ENCODE measurements around the gene R3HDM4.
A peak's percentile ranks its signal among the peaks of the same experiment; 100 is the strongest.

The R3HDM4 gene

DNA sequence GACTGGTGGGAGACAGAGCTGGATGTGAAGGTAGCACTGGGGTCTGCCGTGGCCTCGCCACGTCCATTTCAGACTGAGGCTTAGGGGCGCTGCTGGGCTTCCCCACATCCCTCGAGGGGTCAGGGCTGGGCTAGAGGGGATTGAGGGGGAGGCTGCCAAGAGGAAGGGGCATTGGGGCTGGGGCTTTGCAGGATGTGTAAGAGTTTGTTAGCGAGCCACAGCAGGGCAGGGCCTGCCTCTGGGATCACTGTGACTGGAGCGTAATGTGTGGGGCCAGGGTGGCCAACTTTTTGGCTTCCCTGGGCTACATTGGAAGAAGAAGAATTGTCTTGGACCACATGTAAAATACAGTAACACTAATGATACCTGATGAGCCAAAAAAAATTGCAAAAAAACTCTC lies 26.9 kb upstream of the R3HDM4 start:
- Histone ChIP-seq H3K4me2 (ENCODE audit: low read length) (no peak overlapping the region), H3K27me3 (ENCODE audit: control insufficient read depth, insufficient read depth, low read length) (no peaks in the 10 kb centered on the region), H3K79me2 (peaks cover 54% of the 10 kb centered on the region), H3K27ac (peak overlapping the region; percentile 91), H3K36me3 (ENCODE audit: control insufficient read depth, insufficient read depth, low read length) (no peaks in the 10 kb centered on the region), H3K4me1 (peaks cover 18% of the 10 kb centered on the region), H3K9ac (no peak overlapping the region), H2AFZ (no peak overlapping the region), H3K4me3 (ENCODE audit: low read depth, low read length) (no peak overlapping the region), H3K9me3 (ENCODE audit: control insufficient read depth, low read length) (no peaks in the 10 kb centered on the region)
- TF ChIP-seq CTCF (IDR thresholded peaks at IDR 0.05), result no peak

DNA sequence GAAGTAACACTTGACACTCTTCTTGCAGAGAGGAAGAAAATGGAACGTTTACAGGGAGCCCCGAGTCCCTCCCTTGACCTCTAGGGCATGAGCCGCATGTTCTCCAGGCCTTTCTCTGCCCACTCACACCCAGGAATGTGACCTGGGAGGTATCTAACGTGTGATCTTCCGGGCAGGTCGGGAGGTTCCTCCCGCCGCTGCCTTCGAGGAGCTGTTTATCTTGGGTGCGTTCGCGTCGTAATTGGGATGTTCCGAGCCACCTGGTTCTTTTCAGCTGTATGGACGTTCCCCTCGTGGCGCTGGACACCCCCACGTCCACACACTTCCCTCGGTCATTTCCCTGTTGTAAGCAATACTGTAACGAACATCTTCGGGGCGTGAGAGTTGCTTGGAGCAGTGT lies 26.4 kb upstream of the R3HDM4 start:
- no peaks in the 10 kb centered on the region for H3K27me3 ChIP-seq (ENCODE audit: control insufficient read depth, insufficient read depth, low read length)

GRCh38 chr19:938233-938923 lies 25.4 kb upstream of the R3HDM4 start:
- no peak overlapping the region for H3K27ac ChIP-seq
- no peaks in the 10 kb centered on the region for H3K27me3 ChIP-seq (ENCODE audit: control insufficient read depth, insufficient read depth, low read length)
- H3K4me1 ChIP-seq, result peaks cover 33% of the 10 kb centered on the region
- H3K9me3 ChIP-seq (ENCODE audit: control insufficient read depth, low read length), result no peaks in the 10 kb centered on the region
- peaks cover 42% of the 10 kb centered on the region for H3K79me2 ChIP-seq
- H3K36me3 ChIP-seq (ENCODE audit: control insufficient read depth, insufficient read depth, low read length), result no peaks in the 10 kb centered on the region
- no peak overlapping the region for H3K9ac ChIP-seq
- no peak overlapping the region for H3K4me2 ChIP-seq (ENCODE audit: low read length)
- no peak overlapping the region for H3K4me3 ChIP-seq (ENCODE audit: low read depth, low read length)
- H2AFZ ChIP-seq, result no peak overlapping the region
- no peak for TF ChIP-seq CTCF (IDR thresholded peaks at IDR 0.05)

More for the DNA sequence above, 26.4 kb upstream of the R3HDM4 start:
- Histone ChIP-seq H3K9ac (no peak overlapping the region), H3K9me3 (ENCODE audit: control insufficient read depth, low read length) (no peaks in the 10 kb centered on the region), H3K79me2 (peaks cover 51% of the 10 kb centered on the region), H3K27ac (no peak overlapping the region), H3K4me1 (peaks cover 23% of the 10 kb centered on the region), H3K4me3 (ENCODE audit: low read depth, low read length) (no peak overlapping the region), H3K36me3 (ENCODE audit: control insufficient read depth, insufficient read depth, low read length) (no peaks in the 10 kb centered on the region), H2AFZ (no peak overlapping the region), H3K4me2 (ENCODE audit: low read length) (no peak overlapping the region)
- TF ChIP-seq CTCF (IDR thresholded peaks at IDR 0.05), result no peak

DNA sequence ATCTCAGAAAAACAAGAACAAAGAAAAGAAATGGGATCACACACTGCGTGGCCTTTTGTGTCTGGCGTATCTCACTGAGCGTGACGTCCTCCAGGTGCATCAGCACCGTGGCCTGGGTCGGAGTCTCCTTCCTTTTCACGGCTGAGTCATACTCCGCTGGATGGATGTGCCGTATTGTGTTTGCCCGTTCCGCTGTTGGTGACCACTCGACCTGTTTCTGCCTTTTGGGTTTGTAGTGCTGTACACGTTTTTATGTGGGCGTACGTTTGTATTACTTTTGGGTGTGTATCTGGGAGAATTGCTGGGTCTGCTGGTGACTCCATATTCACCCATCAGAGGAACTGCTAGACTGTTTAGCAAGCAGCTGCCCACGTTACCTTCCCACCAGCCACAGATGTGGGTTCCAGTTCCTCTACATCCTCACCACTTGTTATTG lies 24.3 kb upstream of the R3HDM4 start:
- no peak overlapping the region for H3K9ac ChIP-seq
- H2AFZ ChIP-seq, result no peak overlapping the region
- H3K9me3 ChIP-seq (ENCODE audit: control insufficient read depth, low read length), result no peaks in the 10 kb centered on the region
- H3K4me2 ChIP-seq (ENCODE audit: low read length), result no peak overlapping the region
- no peak for TF ChIP-seq CTCF (IDR thresholded peaks at IDR 0.05)
- H3K27me3 ChIP-seq (ENCODE audit: control insufficient read depth, insufficient read depth, low read length), result no peaks in the 10 kb centered on the region
- H3K79me2 ChIP-seq, result peaks cover 36% of the 10 kb centered on the region
- H3K4me1 ChIP-seq, result peaks cover 43% of the 10 kb centered on the region
- H3K27ac ChIP-seq, result no peak overlapping the region
- H3K36me3 ChIP-seq (ENCODE audit: control insufficient read depth, insufficient read depth, low read length), result no peaks in the 10 kb centered on the region
- H3K4me3 ChIP-seq (ENCODE audit: low read depth, low read length), result no peak overlapping the region

- Histone ChIP-seq H2AFZ (no peak overlapping the region), H3K4me3 (ENCODE audit: low read depth, low read length) (no peak overlapping the region), H3K4me2 (ENCODE audit: low read length) (no peak overlapping the region), H3K9ac (no peak overlapping the region), H3K27ac (no peak overlapping the region), H3K27me3 (ENCODE audit: control insufficient read depth, insufficient read depth, low read length) (no peaks in the 10 kb centered on the region), H3K36me3 (ENCODE audit: control insufficient read depth, insufficient read depth, low read length) (no peaks in the 10 kb centered on the region), H3K9me3 (ENCODE audit: control insufficient read depth, low read length) (no peaks in the 10 kb centered on the region), H3K4me1 (peaks cover 42% of the 10 kb centered on the region), H3K79me2 (peaks cover 29% of the 10 kb centered on the region)
- TF ChIP-seq CTCF (IDR thresholded peaks at IDR 0.05), result no peak
Measured at GRCh38 chr19:936175-936546, 23.1 kb upstream of the R3HDM4 start.

All from parathyroid adenoma (tissue), 2 donors.